ENCODE measurements around the gene GKN1.
"Not testable (repeated sequence)": the region's sequence is repeated elsewhere in the genome, so short reads cannot be mapped to it uniquely, and the experiment has no call there.

The GKN1 gene, protein sequence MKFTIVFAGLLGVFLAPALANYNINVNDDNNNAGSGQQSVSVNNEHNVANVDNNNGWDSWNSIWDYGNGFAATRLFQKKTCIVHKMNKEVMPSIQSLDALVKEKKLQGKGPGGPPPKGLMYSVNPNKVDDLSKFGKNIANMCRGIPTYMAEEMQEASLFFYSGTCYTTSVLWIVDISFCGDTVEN
- total RNA-seq, result 0 reads per million in 3 experiments

DNA sequence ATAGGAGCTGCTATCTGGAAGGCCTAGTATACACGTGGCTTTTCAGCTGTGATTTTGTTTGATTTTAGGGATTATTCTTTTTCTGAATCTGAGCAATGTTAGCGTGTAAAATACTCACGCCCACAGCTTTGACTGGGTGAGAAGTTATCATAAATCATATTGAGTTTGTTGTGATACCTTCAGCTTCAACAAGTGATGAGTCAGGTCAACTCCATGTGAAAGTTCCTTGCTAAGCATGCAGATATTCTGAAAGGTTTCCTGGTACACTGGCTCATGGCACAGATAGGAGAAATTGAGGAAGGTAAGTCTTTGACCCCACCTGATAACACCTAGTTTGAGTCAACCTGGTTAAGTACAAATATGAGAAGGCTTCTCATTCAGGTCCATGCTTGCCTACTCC is at the start of gene GKN1:
TSS of gene GKN1 (plus strand) at position 386 of the 400 bp plus-strand sequence. CDS start 42 bp downstream, outside the sequence.
- DNase-seq, result no peak

DNA sequence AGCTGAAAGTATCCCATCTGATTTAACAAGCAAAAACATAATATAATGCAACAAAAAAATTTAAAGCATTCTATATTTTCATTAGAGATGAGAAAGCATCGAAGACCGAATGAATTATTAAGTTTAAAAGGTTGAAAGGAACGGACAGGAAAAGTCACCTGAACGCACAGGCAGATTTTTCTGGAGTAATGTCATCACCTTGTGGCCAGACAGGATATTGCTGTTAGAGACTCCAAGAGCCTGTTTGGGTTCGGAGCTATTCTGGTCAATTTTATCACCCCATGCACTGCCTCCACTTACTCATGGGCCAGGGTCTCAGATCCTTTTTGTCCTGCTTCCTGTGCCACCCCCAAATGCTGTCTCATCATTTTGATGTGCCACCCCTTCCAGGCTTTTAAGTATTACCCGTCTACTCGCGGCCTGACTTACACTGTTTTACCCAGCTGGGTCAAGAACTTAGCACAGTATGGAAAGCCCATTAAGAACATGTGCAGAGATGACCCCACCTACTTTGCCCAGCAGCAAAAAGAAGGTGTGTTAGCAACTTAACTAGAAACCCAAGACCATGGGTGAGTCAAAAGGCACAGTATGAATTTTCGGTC is 49.0 kb upstream of the GKN1 start:
- peak; percentile 60 for DNase-seq

- DNase-seq, result no peak
Observed at GRCh38 chr2:68926796-68927195, 47.6 kb upstream of the GKN1 start.

- no peak for DNase-seq
Observed at GRCh38 chr2:68931149-68931711, 43.2 kb upstream of the GKN1 start.

DNA sequence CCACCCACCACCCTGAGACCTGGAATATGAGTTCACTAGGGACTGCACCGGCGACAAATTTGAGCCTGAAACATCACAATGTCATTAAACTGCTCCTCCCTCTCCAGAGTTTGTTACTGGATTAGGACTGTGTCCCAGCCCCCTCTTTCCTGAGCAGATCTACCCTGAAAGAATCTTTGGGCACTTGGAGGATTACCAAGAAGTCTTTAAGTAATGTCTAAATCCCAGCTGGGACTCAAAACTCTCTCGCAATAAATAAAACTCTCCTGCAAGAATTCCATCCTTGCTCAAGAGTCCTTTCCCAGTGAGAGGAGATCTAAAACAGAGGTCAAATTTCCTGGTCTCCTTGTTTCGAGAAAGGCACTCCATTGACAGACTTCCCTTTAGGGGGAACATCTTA is 42.6 kb upstream of the GKN1 start:
- no peak for DNase-seq

- DNase-seq, result no peak
Observed at GRCh38 chr2:68932402-68932801, 42.0 kb upstream of the GKN1 start.

GRCh38 chr2:68934021-68934420 is 40.4 kb upstream of the GKN1 start:
- DNase-seq, result no peak

- no peak for DNase-seq
Observed at GRCh38 chr2:68935471-68935870, 39.0 kb upstream of the GKN1 start.

- DNase-seq, result no peak
Observed at GRCh38 chr2:68936427-68936826, 38.0 kb upstream of the GKN1 start.

DNA sequence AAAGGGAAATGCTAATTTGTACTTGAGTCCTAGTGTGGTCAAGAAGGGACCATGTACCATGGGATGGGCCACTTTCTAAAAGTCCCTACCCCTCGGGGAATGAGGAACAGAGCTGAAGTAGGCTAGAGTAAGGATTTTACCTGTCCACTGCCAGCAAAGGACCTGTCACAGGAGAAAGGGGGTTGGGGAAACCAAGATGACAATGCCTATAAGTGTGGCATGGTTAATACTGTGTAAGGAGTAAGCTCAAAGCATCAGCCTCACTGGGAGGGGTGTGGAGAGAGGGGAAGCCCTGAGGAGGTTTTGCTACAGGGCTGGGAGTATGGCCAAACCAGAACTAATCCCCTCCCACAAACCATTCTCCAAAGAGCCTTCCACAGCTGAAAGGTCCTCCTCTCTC is 37.5 kb upstream of the GKN1 start:
- DNase-seq, result no peak

- no peak for DNase-seq
Observed at GRCh38 chr2:68937346-68938055, 36.9 kb upstream of the GKN1 start.

GRCh38 chr2:68938938-68939337 is 35.5 kb upstream of the GKN1 start:
- no peak for DNase-seq

DNA sequence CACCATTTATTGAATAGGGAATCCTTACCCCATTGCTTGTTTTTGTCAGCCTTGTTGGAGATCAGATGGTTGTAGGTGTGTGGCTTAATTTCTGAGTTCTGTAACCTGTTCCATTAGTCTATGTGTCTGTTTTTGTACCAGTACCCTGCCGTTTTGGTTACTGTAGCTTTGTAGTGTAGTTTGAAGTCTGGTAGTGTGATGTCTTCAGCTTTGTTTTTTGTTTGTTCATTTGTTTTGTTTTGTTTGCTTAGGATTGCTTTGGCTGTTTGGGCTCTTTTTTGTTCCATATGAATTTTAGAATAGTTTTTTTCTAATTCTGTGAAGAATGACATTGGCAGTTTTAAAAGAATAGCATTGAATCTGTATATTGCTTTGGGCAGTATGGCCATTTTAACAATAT is 34.5 kb upstream of the GKN1 start:
- no peak for DNase-seq

- DNase-seq, result no peak
Observed at GRCh38 chr2:68940369-68940768, 34.1 kb upstream of the GKN1 start.

- DNase-seq, result no peak
Observed at GRCh38 chr2:68942827-68943226, 31.6 kb upstream of the GKN1 start.

DNA sequence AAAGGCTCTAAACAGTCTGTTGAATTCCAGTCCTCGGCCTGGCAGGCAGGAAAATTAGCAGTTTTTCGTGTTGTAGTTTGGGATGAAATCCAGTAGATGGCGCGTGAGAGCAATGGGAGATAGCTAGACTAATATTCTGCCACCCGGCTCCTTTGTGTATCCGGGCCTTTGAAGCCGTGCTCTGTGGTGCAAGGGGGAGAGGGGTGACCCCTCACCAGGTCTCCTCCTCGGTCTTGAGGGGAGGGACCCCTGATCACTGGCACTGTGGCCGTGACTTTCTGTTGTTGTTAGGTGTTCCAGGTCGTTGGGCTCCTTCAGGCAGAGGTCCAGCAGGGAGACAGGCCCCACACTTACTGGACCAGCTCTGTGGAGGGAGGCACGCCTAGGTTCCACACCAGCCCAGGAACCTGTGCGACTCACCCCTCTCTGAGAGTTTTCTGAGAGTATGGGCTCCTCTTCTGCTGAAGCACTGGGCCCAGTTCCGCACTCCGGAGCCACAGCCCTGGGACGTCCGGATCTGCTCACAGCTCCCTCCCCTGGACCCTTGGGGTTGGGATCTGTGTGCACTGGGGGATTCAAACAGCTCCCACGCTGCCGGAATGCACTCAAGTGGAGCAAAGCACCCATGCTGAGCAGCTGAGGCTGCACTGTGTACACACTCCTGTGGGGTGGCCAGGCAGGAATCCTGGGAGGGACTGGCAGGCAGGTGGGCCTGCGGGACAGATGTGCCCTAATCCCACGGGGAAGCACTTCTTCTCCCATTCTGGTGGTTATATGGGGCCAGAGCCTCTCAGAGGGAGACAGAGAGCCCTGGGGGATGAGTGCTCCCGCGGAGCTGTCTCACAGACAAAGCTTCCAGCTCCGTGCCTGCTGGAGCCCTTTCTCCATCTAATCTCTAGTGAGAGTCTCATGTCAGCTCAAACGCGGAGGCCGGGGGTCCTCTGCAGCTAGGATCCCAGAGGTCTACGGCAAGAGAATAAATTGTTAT is 30.6 kb upstream of the GKN1 start:
- DNase-seq, result peak; percentile 47

DNA sequence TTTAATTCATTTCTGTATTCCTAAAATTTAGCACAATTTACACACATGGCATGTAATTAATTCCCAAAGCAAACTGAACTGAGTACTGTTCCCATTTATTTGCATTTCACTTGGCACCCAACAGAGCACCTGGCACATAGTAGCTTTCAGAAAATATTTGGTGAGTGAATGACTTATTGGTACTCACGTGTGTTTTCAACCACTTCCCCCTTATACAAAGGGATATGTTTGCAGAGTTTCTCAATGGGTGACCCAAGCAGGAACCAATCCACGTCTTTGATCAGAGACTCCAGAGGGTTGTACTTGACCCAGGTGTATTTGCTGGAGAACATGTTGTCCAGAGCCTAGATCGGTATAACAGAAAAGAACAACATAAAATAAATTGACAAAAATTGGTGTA is 28.3 kb upstream of the GKN1 start:
- no peak for DNase-seq

- no peak for DNase-seq
Observed at GRCh38 chr2:68948710-68949109, 25.7 kb upstream of the GKN1 start.

GRCh38 chr2:68951899-68952298 is 22.5 kb upstream of the GKN1 start:
- DNase-seq, result no peak

- no peak for DNase-seq
Observed at GRCh38 chr2:68952887-68953521, 21.4 kb upstream of the GKN1 start, which contains the start of gene GKN2. Gene GKN2, minus strand, starts transcription at chr2:68952893. Its CDS starts 32 bp downstream, at chr2:68952861.

GRCh38 chr2:68955432-68955831 is 19.0 kb upstream of the GKN1 start:
- DNase-seq, result not testable (repeated sequence)

GRCh38 chr2:68959001-68959400 is 15.4 kb upstream of the GKN1 start:
- no peak for DNase-seq
